Nephron (organoid): ENCODE results near the gene PLSCR2.

ENCODE experiments used
- H3K27ac Mint-ChIP-seq, 3 experiments: 2 replicates each; pipeline ENCODE4 v1.8.0; 2020; ENCODE audit warnings: mixed read lengths in 3 of 3, mild to moderate bottlenecking in 2 of 3, moderate library complexity in 1 of 3
- H3K27me3 Mint-ChIP-seq: 2 replicates; pipeline ENCODE4 v1.8.0; 2021; ENCODE audit warnings: low read depth, mild to moderate bottlenecking, moderate library complexity, mixed read lengths
- H3K36me3 Mint-ChIP-seq: 2 replicates; pipeline ENCODE4 v1.8.0; 2020; ENCODE audit warnings: low read depth, mixed read lengths
- H3K4me1 Mint-ChIP-seq: 2 replicates; pipeline ENCODE4 v1.8.0; 2020; ENCODE audit warnings: mixed read lengths
- H3K4me3 Mint-ChIP-seq, 3 experiments: 2 replicates each; pipeline ENCODE4 v1.8.0; 2020; ENCODE audit warnings: mild to moderate bottlenecking in 3 of 3, mixed read lengths in 3 of 3, moderate library complexity in 2 of 3
- H3K9me3 Mint-ChIP-seq: 2 replicates; pipeline ENCODE4 v1.8.0; 2020; ENCODE audit warnings: mixed read lengths
- CTCF ChIP-seq, 3 experiments: fragments of 200-600 bp; sonication (generic); IDR thresholded peaks; one replicate each; pipeline ENCODE4 v1.5.0; 2021; ENCODE audit warnings: antibody characterized with exemption in 3 of 3; ENCODE audit not compliant: unreplicated experiment in 3 of 3

PLSCR2 gene, protein sequence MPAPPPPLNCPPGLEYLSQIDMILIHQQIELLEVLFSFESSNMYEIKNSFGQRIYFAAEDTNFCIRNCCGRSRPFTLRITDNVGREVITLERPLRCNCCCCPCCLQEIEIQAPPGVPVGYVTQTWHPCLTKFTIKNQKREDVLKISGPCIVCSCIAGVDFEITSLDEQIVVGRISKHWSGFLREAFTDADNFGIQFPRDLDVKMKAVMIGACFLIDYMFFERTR

GRCh38 chr3:146469150-146470017 lies at the start of gene PLSCR2:
Gene PLSCR2 (minus strand): TSS chr3:146469561. CDS start chr3:146459904, 9,657 bp downstream.
- peak within 1 kb of the TSS in 2 of 3 experiments; percentile 64 to 79 for H3K27ac Mint-ChIP-seq
- peaks cover 4% of the 10 kb centered on the region for H3K4me1 Mint-ChIP-seq
- no peaks in the 10 kb centered on the region for H3K36me3 Mint-ChIP-seq
- H3K4me3 Mint-ChIP-seq, result peak within 1 kb of the TSS in 2 of 3 experiments; percentile 19 to 49
- H3K9me3 Mint-ChIP-seq, result no peaks in the 10 kb centered on the region
- no peak for TF ChIP-seq CTCF (IDR thresholded peaks at IDR 0.05; ENCODE audit: unreplicated experiment in 3 of 3)
- H3K27me3 Mint-ChIP-seq, result no peaks in the 10 kb centered on the region

DNA sequence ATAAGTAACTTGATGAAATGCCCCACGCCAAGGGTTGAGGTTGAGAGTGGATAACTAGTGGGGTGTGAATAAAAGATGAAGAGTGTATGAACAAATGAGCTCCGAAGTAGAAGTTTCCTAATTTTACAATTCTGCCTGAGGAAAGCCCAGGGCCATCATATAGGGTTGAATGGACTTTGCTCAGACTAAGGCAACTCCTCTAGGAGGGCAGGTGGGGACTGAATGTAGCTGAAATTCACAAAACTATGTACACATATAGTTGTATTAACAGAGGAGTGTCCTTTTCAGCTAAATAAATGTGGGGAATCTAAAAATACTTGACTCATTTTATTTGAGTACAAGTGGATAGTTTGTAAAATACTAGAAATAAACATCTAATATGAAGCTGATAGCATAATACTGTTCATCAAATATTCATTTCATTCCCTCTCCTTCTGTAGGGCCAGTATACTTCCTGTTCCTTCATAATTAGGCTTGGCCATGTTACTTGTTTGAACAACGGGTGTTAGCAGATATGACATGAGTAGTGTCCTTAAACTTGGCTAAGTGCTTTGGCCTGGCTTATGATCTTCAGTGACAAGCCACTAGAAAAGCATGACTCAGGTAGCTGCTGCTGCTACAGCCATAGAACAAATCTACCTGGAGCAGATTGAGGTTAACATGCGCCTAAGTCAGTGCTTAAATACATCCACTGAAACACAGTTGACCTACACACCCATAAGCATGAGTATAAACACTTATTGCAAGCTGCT lies 48.5 kb upstream of the PLSCR2 start:
- H3K27ac Mint-ChIP-seq, result peak overlapping the region in 1 of 3 experiments; percentile 32
- no peak overlapping the region for H3K4me3 Mint-ChIP-seq
- no peak for TF ChIP-seq CTCF (IDR thresholded peaks at IDR 0.05; ENCODE audit: unreplicated experiment in 3 of 3)
- H3K27me3 Mint-ChIP-seq, result no peaks in the 10 kb centered on the region
- peaks cover 12% of the 10 kb centered on the region for H3K4me1 Mint-ChIP-seq
- no peaks in the 10 kb centered on the region for H3K9me3 Mint-ChIP-seq
- H3K36me3 Mint-ChIP-seq, result peaks cover 17% of the 10 kb centered on the region

DNA sequence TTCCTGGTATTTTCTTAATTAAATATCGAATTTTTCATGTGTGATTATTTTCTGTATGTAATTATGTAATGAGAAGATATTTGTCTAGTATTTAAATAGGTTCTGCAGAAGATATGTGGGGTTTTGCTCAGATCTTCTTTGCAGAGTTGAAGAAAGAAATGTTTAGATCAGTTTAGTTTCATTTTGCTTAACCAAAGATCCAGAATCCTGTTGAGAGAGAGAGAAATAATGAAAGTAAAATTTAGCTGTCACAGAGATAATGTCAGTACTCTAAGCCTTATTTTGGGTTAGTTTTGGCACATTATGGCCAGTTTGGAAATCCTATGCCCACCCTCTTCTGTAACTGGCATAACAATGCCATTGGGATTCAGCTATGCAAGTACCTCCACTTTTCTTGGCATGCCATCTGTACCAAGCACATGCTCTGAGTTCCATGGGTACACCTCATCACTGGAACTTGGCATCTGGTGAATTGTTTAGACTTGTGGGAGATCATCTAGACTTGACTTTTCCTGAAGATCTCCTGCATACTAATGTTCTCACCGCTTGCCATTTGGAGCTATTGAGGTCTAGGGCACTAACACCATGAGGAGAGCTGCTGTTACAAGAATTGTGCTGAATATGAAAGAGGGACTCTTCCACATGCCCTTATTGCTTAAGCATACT lies 44.2 kb upstream of the PLSCR2 start:
- no peaks in the 10 kb centered on the region for H3K36me3 Mint-ChIP-seq
- no peak overlapping the region for H3K4me3 Mint-ChIP-seq
- no peaks in the 10 kb centered on the region for H3K27me3 Mint-ChIP-seq
- TF ChIP-seq CTCF (IDR thresholded peaks at IDR 0.05; ENCODE audit: unreplicated experiment in 3 of 3), result no peak
- H3K27ac Mint-ChIP-seq, result peak overlapping the region; percentile 45 to 94 (median 86)
- H3K4me1 Mint-ChIP-seq, result peaks cover 5% of the 10 kb centered on the region
- no peaks in the 10 kb centered on the region for H3K9me3 Mint-ChIP-seq

DNA sequence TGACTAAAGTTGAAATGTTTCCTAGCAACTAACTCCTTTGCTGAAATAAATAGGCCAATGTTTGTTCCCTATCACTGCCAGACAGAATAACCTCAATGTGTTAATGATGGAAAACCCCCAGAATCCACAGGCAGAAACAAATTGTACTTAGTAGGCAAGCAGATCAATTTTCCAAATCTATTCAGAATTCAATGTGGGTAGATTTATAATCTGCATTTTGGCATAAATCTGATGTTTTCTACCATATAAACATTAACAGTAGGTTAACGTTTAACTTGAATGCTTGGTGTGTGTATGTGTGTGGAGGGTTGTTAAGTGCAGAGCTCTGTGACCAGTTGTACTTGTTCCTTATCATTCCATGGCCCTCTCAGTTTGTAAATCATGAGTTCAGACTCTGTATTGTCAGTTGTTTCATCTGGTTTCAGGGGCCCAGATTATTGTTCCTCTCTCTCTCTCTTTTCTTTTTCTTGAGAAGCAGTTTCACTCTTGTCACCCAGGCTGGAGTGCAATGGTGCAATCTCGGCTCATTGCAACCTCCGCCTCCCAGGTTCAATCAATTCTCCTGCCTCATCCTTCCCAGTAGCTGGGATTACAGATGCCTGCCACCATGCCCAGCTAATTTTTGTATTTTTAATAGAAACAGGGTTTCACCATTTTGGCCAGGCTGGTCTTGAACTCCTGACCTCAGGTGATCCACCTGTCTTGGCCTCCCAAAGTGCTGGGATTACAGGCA lies 42.2 kb upstream of the PLSCR2 start:
- TF ChIP-seq CTCF (IDR thresholded peaks at IDR 0.05; ENCODE audit: unreplicated experiment in 3 of 3), result no peak
- Mint-ChIP-seq H3K36me3 (no peaks in the 10 kb centered on the region), H3K27ac (peak overlapping the region; percentile 86 to 94 (median 91)), H3K4me3 (no peak overlapping the region), H3K9me3 (no peaks in the 10 kb centered on the region), H3K4me1 (peaks cover 6% of the 10 kb centered on the region), H3K27me3 (no peaks in the 10 kb centered on the region)
